Stimulated activated CD8-positive, alpha-beta memory T cell treated with anti-CD3 and anti-CD28 coated beads, Interleukin-15, amount 100 ng/mL, for 4 hours (primary cell): ENCODE results near the gene SYNPR.

ENCODE experiments used
- DNase-seq, 2 donors: peaks; one replicate each; pipeline ENCODE4 v3.0.0-alpha.2; 2020; ENCODE audit warnings: low read depth in 2 of 2

Gene SYNPR

DNA sequence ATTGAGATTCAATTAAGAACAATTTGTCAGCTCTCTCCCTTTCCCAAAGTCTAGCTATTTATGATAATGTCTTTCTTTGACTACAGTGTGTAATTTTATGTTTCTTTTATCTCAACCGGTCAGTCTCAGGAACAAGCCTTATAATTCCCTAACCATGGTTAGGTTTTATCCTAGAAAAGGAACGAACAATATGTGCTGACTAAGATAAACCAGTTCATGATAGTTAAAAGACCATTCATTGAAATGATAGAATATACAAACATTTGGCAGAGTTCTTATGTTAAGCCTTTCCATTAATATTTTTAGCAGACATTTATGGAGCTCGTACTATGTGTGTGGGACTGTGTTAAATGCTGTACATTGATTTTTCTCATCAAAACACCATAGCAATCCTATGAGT lies 106.3 kb downstream of the SYNPR start:
- DNase-seq, result no peak

DNA sequence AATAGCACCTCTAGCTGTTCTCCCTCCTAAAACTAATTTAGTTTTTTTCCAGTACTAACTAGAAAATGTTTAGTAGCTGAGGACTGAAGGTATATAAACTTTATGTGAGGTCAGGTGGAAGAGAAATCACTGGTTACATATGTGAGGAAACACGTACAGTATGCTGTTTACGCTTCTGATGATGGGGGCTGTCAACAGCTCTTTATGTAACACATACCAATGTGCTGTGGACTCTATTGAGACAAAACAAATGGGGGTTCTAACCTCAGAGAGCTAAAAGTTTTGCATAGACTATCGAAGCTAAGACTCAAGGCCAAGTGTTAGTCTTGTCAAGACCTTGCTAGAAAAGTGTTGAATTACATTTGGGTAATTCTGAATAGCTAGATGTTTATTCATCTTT lies 107.5 kb downstream of the SYNPR start:
- DNase-seq, result no peak

GRCh38 chr3:63386568-63386967 lies 108.5 kb downstream of the SYNPR start:
- DNase-seq, result no peak

DNA sequence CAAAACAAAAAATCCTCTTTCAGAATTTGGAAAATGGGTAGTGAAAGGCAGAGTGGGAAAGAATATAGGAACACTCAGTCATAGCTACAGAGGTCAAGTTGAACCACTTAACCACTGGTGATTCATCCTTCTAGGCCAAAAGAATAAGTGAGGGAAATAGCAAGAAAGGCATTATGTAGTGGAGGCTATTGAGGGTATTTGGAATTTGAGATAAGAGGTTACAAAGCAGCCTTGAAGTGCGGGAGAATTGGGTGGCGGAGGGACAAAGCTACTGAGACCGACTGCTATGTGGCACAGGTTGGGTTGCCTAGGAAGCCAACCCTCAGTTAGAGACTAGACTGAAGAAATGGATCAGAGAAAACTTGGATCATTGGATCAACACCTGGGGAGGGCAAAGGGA lies 109.5 kb downstream of the SYNPR start:
- DNase-seq, result no peak

GRCh38 chr3:63390710-63391230 lies 112.7 kb downstream of the SYNPR start:
- DNase-seq, result no peak

DNA sequence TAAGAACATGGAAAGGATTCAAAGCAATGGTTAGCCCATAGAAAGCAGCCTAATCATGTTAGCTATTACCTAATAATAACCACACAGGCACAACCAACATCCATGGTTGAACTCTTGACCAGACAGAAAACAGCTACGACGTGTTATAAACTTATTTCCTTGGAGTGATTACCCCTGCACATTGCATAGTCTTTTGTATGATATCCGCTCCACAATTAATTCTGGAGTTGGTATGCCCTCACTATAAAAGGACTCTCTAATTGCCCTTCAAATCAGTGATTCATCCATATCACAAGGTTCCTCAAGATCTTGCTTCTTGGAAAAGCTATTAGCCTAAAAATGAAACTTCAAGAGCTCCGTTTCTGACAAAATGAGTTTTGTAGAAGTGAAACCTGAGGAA lies 117.9 kb downstream of the SYNPR start:
- DNase-seq, result no peak

DNA sequence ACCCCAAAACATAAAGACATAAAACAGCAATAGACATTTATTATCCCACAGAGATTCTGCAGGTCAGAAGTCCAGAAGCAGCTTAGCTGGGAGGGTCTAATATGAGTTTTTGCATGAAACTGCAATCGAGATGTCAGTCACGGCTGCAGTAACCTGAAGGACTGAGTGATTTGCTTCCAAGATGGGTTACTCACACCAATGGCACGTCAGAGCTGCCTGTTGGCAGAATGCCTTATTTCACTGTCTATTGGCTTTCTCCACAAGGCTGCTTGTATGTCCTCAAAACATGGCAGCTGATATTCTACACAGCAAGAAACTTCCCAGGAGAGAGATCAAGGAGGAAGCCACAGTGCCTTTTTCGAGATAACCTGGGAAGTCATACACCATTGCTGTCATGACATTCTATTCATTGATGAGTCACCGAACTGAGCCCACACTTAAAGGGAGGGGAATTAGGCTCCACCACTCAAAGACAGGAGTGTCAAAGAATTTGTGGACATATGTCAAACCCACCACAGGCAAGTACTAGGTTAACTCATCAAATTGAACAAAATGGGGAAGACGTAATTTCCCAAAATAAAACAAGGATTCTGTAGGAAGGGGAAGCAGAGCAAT lies 122.2 kb downstream of the SYNPR start:
- no peak for DNase-seq

DNA sequence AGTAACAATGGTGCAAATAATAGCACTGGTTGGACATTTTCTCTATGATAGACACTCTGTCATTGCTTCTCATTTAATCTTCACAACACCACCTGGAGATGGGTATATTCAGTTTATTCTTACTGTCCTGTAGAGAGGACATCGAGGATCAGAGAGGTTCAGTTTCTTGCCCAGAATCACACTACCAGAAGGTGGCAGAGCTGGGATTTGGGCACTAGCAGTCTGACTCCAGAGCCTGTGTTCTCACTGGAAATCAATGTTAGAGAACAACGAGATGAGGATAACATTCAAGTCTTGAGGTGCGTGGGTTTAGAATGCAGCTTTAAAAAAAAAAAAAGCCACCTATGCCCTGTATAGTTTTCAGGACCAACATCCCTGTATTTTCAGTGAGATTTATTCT lies 127.8 kb downstream of the SYNPR start:
- no peak for DNase-seq

DNA sequence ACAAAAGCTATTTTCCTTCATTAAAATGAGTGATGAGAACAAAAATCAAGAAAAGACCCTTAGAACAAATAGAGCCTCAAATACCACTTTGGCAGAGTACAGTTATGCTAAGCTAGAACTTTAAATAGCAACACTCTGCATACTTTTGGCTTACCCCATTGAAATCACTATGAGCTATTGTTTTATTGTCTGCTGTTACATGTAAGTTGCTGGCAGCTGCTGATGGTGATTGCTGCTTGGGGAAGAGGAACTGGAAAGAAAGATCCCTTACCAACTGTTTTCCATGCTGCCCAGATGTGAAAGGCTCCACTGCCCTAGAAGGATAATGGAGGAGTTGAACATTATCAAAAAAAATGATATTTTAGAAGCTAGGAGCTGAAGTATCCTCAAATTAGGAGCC lies 135.4 kb downstream of the SYNPR start:
- DNase-seq, result no peak

DNA sequence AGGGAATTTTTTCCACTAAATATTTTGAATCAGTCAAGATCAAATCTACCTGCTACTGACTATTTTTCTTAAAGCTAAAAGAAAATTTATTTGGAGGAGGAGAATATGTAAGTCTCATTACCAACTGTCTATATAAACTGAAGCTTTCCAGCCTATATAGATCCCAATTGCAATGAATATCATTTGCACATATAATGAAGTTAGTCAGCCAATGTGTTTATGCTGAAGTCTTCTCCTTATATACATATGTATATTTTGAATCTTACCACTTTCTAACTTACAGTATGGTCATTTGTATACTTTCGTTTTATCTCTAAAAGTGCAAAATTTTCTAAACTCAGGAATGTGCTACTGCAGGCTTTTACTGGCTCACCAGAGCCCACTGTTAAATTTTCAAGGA lies 136.5 kb downstream of the SYNPR start:
- no peak for DNase-seq

DNA sequence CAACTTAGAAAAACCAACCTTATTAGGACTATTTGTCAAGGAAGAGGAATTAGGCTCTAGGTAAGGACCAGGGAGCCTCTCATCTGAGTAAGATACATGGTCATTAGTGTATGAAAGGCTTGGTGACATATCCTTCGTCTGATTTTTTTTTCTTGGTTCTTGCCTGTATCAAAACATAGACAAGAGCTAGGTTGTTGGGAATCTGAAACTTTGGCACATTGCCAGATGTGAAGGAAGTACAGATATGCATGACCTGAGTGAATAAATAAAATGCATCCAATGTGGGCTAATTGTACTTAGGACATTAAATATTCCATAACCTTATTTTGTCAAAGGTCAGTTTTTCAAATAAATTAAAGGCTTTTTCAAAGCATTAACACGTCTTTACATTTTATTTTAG lies 151.8 kb downstream of the SYNPR start:
- no peak for DNase-seq

GRCh38 chr3:63430875-63431274 lies 152.8 kb downstream of the SYNPR start:
- DNase-seq, result no peak

- DNase-seq, result no peak
These were observed 159.8 kb downstream of the SYNPR start for GRCh38 chr3:63437858-63438257.

DNA sequence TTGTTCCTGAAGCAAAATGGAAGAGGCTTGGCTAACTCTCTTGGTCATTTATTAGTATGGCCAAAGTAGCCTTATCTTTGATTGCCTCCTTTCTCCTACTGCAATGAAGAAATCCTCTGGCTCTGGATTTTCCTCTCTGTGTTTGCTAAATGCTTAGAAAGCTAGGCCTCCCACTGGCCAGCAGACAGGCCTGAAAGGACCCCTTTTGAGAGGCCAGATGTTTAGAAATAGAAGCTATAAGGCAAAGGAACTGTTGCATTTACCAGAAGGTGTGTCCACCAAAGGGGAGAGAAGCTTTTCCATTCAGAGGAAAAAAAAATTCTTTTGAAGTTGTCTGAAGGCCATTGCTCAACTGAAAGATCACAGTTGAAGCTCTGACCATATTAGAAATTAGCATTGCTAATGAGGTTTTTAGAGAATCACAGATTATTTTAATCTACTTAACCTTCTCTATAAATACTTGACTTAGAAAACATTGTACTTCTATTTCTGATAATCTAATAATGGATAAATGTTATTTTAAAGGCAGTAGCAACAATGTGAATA lies 160.8 kb downstream of the SYNPR start:
- DNase-seq, result no peak

- DNase-seq, result no peak
These were observed 163.2 kb downstream of the SYNPR start for GRCh38 chr3:63441262-63441661.

- no peak for DNase-seq
These were observed 164.8 kb downstream of the SYNPR start for GRCh38 chr3:63442918-63443317.

DNA sequence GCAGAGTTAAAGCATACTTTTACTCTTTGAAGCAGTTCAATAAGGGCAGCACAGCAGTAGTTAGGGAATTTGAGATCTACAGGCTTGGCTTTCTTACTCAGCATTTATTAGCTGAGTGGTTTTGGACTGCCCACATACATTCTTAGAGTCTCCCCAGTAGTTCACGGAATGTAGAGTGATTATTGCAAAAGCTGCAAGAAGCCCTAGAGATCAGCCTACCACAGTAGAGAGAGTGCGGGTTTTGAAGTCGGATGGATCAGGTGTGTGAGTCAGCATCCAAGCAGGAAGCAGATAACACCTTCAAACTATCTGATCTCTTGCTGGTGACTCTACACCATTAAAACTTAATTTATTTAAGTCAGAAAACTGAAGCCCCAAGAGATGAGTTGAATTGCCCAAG lies 171.9 kb downstream of the SYNPR start:
- no peak for DNase-seq

DNA sequence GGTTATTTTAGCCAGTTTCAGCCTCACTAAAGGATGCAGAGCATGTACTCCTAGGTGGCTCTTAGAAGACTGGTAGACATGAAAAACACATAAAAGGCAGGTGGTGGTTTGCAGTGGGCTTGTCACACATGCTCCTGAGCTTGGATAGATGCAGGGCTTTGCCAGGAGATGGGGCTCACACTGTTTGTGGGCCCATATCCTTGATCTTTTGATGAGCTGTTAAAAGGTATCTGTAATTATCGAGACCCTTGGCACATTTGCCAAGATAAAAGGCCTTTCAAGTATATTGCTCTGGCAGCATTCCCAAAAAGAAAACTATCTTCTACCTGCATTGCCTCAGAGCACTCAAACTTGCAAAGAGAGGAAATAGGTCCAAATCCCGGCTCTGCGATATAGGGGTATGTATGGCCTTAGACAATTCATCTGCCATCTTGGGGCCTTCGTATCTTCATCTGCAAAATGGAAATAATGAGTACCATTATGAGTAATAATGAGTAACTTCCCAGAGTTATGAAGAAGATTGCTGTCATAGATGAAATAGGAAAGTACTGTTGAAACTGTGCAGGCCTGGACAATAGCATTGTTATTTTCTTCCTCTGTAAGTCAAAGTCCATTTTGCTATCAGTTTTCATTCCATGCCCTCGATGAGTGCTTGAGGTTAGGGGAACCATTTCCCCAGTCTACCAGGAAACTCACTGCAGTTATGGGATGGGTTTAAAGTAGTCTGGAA lies 172.7 kb downstream of the SYNPR start:
- no peak for DNase-seq

GRCh38 chr3:63456901-63457300 lies 178.8 kb downstream of the SYNPR start:
- no peak for DNase-seq

DNA sequence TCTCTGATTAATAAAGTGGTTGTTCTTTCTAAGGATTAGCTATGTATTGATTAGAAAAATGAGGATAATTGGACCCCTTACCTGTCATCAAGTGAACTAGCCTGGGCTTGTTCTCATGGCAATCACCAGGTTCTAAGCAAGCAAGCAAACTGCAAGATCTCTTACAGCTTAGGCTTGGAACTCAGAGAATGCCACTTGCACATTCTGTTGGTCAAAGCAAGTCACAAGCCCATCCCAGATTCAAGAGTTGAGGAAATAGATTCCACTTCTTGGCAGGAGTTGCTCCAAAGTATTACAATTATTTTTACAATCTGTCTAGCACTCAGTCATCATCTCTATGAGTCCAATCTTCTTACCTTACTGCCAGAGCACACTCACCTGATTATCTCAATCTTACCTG lies 180.3 kb downstream of the SYNPR start:
- no peak for DNase-seq

DNA sequence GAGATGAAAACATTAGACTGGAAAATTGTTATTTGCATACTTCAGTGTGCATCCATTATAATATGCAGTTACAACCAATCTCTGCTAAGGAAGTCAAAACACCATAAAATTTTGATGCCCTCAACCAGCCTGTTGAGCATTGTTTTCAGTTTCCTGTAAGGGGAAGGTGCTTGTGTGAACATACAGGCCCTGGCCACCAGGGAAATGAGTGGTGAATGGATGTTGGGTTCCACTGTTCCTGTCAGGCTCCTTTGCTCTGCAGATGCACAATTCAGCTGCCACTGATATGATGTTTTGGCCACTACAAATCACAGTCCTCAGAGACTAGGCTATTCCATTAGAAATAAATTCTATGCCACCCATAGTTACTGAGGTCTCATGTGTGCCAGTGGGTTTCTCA lies 184.6 kb downstream of the SYNPR start:
- no peak for DNase-seq

DNA sequence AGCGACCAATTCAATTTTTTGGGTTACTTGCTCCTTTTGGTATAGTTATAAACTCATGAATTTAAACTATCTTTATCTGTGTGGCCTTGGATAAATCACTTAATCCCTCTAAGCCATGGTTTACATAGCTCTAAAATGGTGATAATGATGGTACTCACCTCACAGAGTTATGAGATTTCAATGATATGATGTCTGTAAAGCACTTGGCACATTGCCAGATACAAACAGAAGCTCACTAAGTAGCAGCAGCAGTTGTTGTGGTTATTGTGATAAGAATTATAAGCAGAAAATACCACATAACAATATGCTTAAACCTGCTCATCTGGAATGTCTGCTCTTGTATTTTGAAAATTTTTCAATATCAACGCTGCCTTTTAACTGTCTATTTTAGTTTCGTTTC lies 189.3 kb downstream of the SYNPR start:
- DNase-seq, result no peak

DNA sequence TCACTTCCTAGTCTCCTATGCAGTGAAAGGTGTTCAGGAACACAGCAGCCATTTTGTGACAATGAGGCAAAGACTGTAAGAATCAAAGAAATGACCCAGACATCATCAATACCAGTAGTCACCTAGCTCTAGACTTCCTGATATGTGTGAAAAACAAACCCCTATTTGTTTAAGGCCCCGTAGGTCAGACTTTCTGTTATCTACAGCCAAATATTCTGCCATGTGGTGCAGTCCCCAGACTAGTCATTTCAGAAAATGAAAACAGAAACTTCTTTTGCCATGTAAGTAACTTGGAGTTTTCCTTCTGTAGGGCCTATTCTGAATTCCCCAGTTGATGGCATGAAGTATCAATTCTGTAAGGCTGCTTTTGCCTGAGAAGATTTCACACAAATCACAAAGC lies 192.6 kb downstream of the SYNPR start:
- no peak for DNase-seq
